GM21528 (cell line): ENCODE results near the gene RAB31.
A peak's percentile ranks its signal among the peaks of the same experiment; 100 is the strongest.
"Not testable (repeated sequence)": the region's sequence is repeated elsewhere in the genome, so short reads cannot be mapped to it uniquely, and the experiment has no call there.

Experiments used
- ATAC-seq: cut with Tn5 transposase; IDR thresholded peaks from one replicate; pipeline ENCODE4 v1.9.1; 2021; ENCODE audit warnings: mild to moderate bottlenecking, moderate library complexity; ENCODE audit not compliant: unreplicated experiment, low FRiP score

The RAB31 gene

DNA sequence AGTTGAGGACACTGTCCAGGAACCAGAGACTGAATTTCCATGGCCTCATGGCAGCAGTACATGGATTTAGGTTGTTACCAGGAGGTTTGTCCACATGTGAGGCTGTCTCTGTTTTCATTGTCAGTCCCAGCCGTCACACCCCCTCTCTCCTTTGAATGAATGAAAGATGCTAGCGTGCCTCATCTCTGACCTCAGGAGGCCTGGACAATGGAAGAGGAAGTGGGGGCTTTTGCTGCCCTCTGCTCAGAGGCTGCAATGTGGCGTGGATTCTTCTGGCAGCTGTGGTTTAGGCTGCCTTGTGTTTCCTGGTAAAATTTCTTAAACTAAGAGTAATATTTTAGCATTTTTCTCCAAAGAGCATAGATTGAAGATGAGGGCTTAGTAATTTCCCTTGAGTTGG lies 47.5 kb downstream of the RAB31 start:
- no peak for ATAC-seq

DNA sequence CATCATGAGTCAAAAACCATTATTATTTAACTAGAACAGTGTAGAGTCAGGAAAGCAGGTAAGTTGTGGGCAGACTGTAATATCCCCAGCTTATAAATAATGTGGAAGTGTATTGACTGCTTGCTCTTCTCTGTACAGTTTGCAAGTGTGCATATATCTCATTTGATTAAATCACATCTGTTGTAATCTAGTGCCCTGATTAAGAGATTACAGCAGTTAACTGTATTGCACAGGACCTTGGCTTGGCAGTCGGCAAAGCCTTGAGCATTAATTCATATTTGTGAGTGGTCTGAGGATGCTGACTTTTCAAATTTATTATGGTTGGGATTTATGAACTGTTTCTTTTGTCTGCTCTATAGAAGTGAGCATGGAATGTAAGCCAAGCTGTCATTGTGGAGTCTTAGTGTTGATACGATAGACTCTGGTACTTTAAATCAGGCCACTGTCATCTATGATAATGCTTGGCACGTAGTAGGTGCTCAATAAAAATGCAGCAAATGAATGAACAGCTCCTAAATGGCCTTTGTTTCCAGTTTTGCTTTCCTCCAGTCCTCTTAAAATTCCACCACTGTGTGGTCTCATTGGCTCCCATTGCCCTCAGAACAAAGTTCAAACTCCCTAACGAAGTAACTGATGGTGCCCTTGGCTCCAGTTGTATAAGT lies 48.3 kb downstream of the RAB31 start:
- ATAC-seq = no peak

DNA sequence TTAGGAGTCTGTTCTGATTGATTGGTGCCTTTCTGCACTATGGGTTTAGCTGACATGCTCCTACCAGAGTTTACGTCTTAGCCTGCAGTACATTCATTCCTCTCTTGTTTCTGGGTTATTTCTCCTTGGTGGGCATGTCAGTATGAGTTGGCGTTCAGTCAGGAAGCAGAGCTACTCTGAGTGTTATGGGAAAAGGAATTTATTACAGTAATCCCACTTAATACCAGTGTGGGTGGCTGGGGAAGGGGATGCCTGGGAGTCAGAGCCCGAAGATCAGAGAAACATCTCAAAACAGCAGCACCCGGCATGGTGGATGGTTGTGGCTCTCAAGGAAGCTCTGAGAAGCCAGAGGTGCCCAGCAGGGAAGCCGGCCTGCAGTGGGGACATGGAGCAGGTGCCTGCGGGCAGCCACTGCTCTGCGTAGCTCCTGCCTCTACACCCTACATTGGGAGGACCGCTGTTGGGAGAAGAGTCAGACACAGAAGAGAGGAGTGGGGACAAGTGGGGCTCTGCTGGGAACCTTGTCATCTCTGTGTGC lies 48.9 kb downstream of the RAB31 start:
- ATAC-seq = no peak

DNA sequence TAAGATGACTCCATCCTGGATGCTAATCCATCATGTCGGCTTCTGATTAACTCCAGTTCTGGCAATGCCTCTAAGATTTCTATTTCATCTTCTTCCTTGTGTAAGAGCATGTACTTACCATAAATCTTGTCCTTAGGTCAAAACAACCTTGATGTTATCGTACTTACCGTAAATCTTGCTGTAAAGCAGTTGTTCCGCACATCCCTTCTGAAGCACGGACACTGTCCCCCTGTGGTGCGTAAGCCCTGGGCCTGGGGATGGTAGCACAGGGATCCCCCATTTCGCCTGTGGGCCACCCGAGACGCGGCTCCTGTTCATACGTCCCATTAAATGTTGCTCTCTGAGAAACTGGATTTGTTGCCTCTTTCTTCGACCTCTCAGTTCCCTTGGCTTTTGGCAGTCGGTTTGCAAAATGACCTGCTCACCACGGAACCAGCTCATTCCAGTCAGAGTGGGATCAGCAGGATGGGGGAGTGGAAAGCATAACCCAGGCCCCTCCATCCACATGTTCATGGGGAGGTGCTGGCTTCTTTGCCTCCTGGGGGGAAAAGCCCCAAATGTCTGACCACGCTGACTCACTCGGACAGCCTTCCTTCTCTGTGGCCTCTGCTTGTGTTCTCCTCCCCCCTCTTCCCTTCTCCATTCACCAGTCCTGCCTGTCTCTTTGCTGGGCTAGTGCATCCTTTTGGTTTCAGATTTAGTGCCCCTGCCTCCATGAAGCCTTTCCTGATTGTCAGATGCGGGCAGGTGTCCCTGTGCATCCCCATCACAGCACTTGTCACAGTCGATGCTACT lies 49.9 kb downstream of the RAB31 start:
- ATAC-seq = no peak

DNA sequence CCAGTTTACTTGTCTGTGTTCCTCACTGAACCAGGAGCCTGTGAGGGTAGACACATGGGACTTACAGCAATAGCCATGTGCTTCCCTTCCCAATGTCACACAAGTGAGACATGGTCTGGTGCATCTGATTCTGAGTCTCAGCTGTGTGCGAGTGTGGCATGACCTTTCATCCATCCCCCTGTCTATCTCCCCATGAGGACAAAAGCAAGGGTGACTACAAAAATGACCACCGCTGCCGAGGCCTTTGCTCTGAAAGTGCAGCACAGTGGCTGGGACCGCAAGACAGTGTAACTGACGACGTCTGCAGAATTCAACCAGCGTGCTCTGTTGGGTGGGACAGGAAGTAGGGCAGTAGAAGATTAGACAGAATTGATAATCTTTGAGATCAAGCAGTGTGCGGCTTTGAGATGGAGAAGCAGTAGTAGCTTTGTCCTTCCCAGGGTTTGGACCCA lies 50.5 kb downstream of the RAB31 start:
- no peak for ATAC-seq

DNA sequence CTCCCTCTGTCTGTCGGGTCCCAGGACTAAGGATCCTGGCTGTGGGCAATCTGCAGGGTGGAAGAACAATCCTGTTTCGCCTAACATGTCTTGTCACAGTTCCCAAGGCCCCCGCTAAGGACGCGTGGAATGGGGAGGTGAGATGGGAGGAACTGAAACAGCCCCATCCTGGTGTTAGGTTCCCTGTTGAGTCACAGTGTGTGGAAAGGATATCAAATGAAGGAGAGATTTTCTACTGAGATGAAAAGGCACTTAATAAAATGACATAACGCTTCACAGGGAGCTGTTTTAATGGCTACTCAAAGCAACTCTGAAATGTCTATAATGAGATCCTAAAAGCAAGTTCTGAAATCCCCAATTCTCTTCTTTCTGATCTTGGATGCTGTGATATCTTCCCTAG lies 52.5 kb downstream of the RAB31 start:
- ATAC-seq = no peak

DNA sequence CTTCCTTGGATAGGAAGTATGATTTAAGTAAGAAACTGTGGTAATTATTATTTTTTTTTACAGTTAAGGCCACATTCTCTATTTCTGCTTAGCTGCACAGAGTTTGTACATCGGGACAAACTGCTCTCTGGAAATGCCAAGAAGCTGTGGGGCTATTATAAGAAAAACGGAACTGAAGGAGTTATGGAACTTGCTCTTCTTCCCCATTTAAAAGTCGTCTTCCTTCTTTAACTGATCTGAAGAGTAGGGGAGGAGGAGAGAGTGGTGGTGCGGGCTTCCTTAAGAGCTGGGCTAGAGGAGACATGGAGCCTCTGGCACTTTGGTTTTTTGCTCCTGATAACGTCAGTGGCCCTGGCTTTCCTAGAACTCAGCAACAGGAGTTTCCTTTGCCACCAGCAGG lies 54.4 kb downstream of the RAB31 start:
- no peak for ATAC-seq

DNA sequence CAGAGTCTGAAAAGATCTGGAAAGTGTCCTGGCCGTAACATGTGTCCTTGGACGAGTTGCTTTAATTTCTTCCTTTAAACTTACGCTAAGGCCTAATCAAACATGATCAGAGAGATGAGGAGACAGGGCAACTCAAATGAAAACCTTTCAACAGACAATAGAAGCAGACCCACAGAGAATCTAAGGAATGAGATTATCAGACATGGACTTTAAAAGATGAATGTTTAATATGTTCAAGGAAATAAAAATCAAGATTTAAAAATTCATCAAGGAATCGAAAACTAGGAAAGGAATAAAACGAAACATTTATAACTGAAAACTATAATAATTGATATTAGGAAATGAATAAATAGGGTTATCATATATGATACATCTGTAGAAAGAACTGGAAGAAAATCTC lies 55.1 kb downstream of the RAB31 start:
- no peak for ATAC-seq

DNA sequence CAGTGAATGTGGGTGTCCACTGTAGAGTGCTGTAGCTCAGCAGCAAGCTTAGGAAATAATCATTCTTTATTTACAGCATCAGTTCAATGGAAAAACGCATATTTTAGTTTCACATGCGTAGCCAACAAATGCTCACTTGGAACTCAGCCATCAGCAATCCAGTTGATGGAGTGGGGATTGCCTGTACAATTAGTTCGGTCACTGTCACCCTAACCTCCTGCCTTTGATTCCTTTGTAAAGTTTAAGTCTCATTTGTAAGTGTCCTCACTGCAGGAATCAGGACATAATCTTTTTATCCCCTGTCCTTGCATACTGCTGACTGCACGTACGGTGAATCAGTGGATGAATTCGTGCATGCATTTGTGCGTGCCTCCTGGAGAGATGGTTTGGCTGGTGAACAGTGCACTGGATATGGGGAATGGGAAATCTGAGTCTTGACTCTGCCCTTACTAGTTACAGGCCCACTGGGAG lies 55.9 kb downstream of the RAB31 start:
- no peak for ATAC-seq

DNA sequence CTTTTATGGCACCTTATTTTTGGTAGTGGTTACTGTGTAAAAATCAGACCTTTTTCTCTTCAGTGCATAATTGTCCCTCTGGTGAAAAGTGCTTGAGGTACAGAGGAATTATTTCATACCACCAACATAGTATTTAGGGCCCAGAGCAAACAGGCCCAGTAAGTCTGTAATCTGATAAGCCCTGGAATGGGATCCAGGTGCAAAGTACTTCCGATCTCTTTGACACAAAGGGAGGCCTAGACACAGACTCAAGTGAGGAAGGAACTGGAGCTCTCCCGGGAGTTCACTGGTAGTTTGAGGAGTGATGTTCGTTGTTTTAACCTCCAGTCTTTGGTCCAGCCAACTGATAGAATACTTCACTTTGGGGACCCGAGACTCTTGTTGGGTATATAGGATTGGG lies 57.4 kb downstream of the RAB31 start:
- ATAC-seq = no peak

DNA sequence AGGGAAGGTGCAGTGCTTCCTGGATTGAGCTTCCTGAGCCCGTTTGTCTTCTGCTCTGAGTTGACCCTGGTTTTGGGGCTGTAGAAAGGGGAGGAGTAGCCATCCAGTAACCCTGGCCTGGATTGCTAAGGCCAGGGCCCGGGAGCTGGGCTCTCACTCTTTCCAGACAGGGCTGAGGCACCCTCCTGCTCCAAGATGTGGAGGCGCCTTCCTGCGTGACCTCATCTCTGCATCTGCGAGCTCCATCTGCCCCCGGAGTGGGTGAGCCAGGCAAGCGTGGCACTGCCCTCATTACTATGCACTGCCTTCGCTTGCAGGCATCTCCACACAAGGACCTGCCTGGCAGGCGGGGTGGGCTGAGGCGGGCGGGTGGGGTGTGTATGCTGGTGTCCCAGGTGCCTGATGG lies 58.0 kb downstream of the RAB31 start:
- no peak for ATAC-seq

DNA sequence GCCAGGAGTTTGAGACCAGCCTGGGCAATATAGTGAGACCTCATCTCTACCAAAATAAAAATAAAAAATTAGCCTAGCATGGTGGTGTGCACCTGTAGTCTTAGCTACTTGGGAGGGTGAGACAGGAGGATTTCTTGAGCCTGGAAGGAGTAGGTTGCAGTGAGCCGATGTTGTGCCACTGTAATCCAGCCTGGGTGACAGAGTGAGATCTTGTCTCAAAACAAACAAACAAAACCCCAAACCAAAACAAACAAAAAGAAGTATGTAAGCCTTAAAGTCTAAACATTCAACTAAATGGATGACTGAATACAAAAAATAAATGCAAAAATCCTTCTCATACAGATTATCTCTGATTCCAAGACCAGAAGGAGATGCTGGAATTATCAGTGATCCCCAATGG lies 58.6 kb downstream of the RAB31 start:
- no peak for ATAC-seq

DNA sequence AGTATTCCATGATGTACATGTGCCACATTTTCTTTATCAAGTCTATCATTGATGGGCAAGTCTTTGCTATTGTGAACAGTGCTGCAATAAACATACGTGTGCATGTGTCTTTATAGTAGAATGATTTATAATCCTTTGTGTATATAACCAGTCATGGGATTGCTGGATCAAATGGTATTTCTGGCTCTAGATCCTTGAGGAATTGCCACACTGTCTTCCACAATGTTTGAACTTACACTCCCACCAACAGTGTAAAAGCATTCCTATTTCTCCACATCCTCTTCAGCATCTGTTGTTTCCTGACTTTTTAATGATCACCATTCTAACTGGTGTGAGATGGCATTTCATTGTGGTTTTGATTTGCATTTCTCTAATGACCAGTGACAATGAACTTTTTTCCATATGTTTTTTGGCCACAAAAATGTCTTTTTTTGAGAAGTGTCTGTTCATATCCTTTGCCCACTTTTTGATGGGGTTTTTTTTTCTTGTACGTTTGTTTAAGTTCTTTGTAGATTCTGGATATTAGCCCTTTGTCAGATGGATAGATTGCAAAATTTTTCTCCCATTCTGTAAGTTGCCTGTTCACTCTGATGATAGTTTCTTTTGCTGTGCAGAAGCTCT lies 60.1 kb downstream of the RAB31 start:
- ATAC-seq = not testable (repeated sequence)

DNA sequence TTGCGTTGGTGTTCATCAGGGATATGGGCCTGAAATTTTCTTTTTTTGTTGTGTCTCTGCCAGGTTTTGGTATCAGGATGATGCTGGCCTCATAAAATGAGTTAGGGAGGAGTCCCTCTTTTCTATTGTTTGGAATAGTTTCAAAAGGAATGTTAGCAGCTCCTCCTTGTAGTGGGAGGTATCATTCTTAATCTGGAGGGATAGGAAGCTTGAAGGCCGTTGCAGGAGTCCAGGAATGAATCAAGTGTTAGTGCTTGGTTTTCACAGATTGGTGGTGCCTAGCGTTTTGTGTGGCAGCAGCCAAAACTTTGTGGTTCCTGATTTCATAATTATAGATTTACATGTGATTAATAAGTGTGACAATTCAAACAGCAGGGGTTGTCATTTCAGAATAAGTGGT lies 62.0 kb downstream of the RAB31 start:
- ATAC-seq = not testable (repeated sequence)

DNA sequence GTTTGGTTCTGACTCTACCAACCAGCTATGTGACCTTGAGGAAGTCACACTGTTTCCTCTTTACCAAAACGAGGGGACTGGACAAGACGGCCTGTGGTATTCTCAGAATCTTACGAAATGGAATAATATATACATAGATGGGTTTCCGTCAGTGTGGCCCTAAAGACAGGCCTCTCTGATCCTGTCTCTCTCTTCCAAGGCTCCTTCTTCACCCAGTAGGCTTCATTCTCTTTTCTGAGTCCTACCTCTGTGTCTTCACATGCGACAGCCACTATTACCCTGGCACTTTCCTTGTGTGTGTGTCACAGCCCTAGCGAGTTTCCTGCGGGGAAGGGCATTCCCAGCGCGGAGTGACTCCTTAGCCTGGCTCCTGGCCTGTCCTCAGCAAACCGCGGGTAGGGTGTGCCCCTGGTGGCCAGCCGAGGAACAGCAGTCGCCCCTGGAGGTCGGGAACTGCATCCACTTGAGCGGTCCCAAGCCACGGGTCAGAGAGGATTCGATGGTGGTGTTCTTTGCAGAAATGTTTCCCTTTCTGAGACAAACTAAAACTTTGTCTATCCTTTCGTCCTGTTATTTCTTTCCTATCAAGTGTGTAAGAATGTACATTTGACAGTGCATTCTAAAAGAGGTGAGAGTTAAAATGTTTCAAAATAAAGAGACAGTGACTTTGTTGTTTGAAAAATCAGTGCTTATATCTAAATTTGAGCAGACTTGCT lies 63.3 kb downstream of the RAB31 start:
- peak; percentile 71 for ATAC-seq

DNA sequence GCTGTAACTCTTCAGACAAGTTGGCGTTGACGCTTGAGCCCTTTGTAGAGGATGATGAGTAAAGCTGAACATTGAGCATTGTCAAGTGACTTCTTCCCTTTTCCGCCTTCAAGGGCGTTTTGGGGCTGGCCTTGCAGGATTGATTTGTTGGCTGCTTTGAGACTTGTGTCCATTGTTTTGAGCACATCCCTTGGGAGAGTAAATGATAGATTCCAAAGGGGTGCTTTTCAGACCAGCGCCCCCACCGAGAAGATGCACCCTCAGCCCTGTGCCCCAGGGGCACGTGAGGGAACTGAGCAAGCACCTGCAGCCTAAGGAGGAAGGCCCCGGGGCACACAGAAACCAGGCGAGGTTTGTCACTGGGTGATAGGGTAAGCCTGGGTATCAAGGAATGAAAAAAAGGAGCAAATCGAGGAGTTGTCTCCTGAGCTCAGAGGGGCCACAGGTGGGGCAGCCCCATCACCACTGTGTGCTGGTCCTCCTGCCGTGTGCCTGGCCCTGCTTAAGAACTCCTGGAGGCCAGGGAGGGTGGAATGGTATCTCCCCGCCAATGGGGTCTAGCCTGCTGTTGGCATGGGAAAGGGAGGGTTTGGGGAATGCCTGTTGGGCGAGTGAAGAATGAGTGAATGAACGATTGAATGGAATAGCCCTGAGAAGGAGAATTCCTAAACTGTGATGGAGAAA lies 64.0 kb downstream of the RAB31 start:
- no peak for ATAC-seq

DNA sequence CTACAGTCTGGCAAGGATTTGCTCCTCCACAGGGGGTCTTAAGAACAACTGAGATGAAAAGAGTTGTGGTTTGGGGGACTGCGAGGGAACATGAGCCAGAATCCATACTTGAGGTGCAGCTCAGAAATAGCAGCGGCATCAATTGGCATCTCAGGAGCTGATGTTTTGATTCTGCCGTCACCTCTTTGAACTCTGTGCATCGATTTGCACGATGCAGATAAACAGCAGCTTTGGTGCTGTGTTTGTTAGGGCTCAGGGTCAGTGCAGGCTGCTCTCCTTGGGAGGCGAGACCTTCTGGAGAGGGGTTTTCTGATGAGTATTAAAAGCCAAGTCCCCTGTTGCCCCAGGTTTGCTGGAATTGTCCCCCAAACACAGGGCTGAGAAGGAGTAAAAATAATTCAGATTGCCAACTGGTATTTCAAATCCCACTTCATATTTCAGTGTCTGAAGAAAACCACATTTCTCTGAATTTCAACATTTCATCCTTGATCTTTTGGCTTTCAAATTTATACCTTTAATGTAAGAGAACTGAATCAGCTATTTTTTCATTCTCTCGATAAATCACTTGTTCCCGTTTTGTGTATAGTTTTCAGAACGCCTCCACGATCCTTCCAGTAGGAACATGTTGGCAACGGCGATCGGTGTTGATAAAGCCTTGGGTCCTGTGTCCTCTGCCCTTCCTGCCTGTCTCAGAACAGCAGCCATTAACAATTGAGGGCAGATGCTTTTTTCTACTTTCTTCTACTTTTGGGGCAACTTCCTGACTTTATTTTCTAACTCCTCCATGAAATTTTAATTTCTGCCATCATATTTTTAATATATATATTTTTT lies 65.0 kb downstream of the RAB31 start:
- ATAC-seq = no peak

DNA sequence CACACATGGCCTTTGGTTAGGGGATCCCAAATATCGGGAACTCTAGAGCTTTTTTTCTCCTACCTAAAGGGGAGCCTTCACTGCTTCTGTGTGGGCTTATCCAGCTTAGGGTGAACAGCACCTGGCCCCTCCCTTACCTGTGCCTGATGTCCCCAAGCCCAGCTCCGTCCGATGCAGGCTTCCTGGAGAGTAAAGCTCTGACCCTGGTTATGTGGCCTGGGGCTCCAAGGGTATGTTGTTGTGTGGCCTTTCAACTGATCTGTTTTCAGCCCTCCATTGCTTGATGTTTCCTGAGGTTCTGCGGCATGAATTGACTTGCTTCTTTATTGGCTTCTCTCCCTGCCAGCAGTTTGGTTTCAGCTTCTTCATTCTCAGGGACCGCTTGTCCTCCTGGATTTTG lies 66.0 kb downstream of the RAB31 start:
- ATAC-seq = no peak

DNA sequence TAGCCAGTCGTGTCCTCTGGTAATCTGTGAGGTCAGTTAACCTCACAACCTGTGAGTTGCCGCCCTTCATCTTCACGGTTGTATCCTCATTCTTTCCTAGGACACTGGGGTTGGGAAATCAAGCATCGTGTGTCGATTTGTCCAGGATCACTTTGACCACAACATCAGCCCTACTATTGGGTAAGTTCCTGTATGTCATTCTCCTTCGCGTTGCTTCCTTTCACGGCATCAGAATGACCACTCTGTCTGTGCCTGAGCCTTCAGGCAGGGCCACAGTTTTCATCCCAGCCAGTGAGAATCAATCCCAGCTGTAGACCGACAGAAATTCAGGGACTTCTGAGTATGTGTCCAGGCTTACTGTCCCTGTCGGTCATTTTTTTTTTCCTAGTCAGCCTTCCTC lies 67.1 kb downstream of the RAB31 start:
- ATAC-seq = no peak
